Esophagus mucosa (tissue), 1 donor: ENCODE data around the gene ADAM19. TPM values are rescaled to one million over a fixed set of nuclear protein-coding genes. Genes with fewer than 3 reads are reported as not detected.
A peak's percentile ranks its signal among the peaks of the same experiment; 100 is the strongest.

Experiments
- ATAC-seq: fragments of 200-7000 bp; cut with Tn5 transposase; one replicate; pipeline ENCODE4 v1.9.1; 2020
- total RNA-seq: library from RNA; stranded (reverse); gene quantifications from one replicate; pipeline ENCODE4 v1.2.4, GENCODE V29; 2023
- donor health status: DM: yes; HTN: yes; CAD: no.

ADAM19 gene
- total RNA-seq, 1 donor from 2014 or later, result 2.2 TPM

- no peak for ATAC-seq
Measured at GRCh38 chr5:157513182-157513581, 62.4 kb downstream of the ADAM19 start.

- peak; percentile 98 for ATAC-seq
Measured at GRCh38 chr5:157511651-157512644, 63.6 kb downstream of the ADAM19 start.

- no peak for ATAC-seq
Measured at GRCh38 chr5:157510682-157511081, 64.9 kb downstream of the ADAM19 start.

- ATAC-seq, result no peak
Measured at GRCh38 chr5:157509587-157509986, 66.0 kb downstream of the ADAM19 start.

GRCh38 chr5:157509093-157509492 lies 66.5 kb downstream of the ADAM19 start:
- no peak for ATAC-seq

- no peak for ATAC-seq
Measured at GRCh38 chr5:157506981-157507780, 68.4 kb downstream of the ADAM19 start.

- no peak for ATAC-seq
Measured at GRCh38 chr5:157506066-157506590, 69.4 kb downstream of the ADAM19 start.

- ATAC-seq, result no peak
Measured at GRCh38 chr5:157505496-157505895, 70.1 kb downstream of the ADAM19 start.

GRCh38 chr5:157504053-157504452 lies 71.5 kb downstream of the ADAM19 start:
- ATAC-seq, result no peak

GRCh38 chr5:157502143-157502647 lies 73.4 kb downstream of the ADAM19 start:
- ATAC-seq, result peak; percentile 52

GRCh38 chr5:157497875-157498611 lies 77.5 kb downstream of the ADAM19 start:
- no peak for ATAC-seq

- no peak for ATAC-seq
Measured at GRCh38 chr5:157496864-157497263, 78.7 kb downstream of the ADAM19 start.

- no peak for ATAC-seq
Measured at GRCh38 chr5:157494178-157494832, 81.3 kb downstream of the ADAM19 start.

- no peak for ATAC-seq
Measured at GRCh38 chr5:157492886-157493285, 82.7 kb downstream of the ADAM19 start.

GRCh38 chr5:157491471-157491995 lies 84.0 kb downstream of the ADAM19 start:
- ATAC-seq, result no peak

- peak; percentile 61 for ATAC-seq
Measured at GRCh38 chr5:157487358-157487757, 88.2 kb downstream of the ADAM19 start.

- peak; percentile 44 for ATAC-seq
Measured at GRCh38 chr5:157486861-157487260, 88.7 kb downstream of the ADAM19 start.

- peak; percentile 62 for ATAC-seq
Measured at GRCh38 chr5:157486221-157486681, 89.3 kb downstream of the ADAM19 start.

GRCh38 chr5:157485811-157486210 lies 89.8 kb downstream of the ADAM19 start:
- no peak for ATAC-seq

GRCh38 chr5:157485340-157485739 lies 90.2 kb downstream of the ADAM19 start:
- ATAC-seq, result no peak

- ATAC-seq, result no peak
Measured at GRCh38 chr5:157484768-157485167, 90.8 kb downstream of the ADAM19 start.
